ENCODE data around the gene ZNF891.

Gene ZNF891

DNA sequence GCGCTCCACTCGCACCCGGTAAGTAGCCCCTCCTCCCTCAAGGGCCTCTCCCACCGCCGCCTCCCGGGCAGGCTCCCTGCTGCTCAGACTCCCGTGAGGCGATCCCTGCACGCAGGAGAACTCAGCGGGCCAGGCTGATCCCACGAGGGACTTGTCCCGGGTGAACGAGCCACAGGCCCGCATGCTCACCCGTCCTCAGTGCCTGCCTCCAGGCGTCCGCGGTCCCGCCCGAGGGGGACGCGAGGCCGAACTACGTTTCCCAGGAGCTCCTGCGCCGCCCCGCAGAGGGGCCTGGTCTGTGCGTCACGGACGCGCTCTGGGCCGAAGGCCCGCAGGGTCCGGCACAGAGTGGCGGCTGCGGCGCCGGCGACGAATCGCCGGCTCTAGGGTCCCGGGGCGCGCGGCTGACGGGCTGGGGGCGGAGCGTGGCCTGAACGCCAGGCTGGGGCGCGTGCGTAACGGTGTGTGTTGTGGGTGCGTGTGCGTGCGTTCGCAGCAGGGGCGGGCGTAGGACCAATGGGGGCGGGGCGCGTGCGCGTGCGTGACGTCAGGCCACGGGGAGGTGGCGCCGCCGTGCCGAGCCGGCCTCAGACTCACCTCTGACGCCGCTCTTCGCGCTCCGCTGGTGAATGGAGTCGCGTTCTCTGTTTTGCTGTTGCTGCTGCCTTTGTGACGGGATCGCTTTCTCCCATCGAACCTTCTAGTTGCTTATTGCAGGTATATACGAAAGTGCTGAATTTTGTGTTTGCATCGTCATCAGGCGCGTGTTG, at the start of gene ZNF891, which contains the start of gene ZNF10:
Gene ZNF891 (minus strand): TSS at position 237 of the 770 bp plus-strand sequence. CDS start 8,356 bp downstream, outside the sequence.
Gene ZNF10 (plus strand): TSS at position 590 of the 770 bp plus-strand sequence. CDS start 13,866 bp downstream, outside the sequence.
- peak; percentile 91 to 94 for DNase-seq (ENCODE audit: low read depth in 2 of 2)

DNA sequence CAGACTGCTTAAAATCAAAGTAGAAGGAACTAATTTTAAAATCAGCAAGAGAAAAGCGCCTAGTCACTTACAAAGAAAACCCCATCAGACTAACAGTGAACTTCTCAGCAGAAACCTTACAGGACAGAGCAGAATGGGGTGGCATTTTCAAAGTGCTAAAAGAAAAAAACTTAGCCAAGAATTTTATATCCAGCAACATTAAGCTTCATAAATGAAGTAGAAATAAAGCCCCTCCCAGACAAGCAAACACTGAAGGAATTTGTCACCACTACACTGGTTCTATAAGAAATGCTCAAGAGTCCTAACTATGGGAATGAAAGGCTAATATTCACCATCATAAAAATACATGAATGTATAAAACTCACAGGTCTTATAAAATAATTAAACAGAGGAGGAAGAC, 44.8 kb upstream of the ZNF891 start:
- no peak for DNase-seq (ENCODE audit: low read depth in 2 of 2)

DNA sequence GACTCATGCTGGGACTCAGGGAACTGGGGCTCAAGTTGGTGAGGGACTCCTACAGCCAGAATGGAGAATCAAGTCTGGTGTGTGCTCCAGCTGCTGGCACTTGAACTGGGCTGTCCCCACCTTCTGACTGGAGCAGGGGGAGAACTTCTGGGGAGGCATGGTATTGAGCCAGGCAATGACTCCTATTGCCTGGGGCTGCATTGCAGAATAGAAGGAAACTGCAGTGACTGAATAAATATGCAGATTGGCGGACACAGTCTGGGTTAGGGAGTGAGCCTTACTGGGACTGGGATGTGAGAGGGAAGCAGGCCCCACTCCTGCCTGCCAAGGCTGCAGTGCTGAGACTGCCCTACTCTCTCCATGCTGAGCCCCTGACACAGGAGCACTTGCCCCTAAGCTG, 42.4 kb upstream of the ZNF891 start:
- no peak for DNase-seq (ENCODE audit: low read depth in 2 of 2)

DNA sequence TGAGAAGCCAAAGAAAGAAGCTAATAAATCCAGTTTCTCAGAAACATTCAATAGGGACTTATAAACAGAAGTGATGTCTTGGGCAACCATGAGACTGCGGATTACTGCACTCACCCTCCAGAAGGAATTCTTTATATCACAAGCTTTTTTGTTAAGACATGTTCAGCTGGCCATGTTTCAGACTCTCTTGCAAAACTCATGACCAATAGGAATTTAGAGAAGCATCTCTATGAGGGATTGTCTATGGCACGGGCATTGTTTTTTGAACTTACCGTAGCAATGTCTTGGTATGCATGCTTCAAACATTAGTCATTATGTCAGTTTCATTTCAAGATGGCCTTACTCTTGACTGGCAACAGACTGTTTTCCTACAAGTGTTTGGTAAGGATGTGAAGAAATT, 35.7 kb upstream of the ZNF891 start:
- DNase-seq (ENCODE audit: low read depth in 2 of 2), result no peak

DNA sequence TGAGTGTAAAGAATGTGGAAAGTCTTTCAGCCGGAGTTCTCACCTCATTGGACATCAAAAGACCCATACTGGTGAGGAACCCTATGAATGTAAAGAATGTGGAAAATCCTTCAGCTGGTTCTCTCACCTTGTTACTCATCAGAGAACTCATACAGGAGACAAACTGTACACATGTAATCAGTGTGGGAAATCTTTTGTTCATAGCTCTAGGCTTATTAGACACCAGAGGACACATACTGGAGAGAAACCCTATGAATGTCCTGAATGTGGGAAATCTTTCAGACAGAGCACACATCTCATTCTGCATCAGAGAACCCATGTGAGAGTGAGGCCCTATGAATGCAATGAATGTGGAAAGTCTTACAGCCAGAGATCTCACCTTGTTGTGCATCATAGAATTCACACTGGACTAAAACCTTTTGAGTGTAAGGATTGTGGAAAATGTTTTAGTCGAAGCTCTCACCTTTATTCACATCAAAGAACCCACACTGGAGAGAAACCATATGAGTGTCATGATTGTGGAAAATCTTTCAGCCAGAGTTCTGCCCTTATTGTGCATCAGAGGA, 26.1 kb upstream of the ZNF891 start:
- no peak for DNase-seq (ENCODE audit: low read depth in 2 of 2)

DNA sequence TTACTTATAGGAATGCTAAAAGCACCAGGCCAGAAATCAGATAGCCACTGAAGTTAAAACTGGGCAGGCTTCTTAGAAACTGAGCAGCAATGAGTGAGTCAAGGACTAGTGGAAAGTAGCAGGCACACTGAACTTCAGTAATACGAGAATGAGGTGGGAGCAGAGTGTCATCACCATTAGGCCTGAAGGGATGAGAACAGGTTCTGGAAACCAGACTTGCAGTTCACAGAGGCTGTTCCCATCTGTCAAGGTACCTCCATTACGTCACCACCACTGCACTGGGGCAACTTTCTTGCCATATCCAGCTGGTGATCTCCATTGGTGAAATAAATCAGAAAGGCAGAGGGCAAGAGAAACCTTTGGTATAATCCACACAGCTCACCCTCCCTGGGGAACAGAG, 15.9 kb upstream of the ZNF891 start:
- no peak for DNase-seq (ENCODE audit: low read depth in 2 of 2)

DNA sequence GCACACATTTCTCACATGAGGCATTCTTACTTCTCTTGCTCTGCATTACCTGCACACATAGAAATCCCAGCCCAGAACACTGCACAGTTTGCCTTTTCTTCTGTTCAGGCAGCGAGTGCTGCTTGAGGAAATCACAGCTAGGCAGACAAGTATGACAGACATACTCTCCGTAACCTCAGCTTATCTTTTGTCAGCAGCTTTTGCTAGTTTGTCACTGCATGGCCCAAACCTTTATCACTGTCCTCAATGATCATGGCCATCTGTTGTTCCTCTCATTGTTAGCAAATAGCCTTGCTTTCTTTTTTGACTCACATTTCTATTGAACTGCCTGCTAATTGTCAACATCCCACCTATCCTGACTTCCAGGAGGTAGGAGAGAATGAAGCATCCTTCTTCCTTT, 5.7 kb upstream of the ZNF891 start:
- DNase-seq (ENCODE audit: low read depth in 2 of 2), result no peak

DNA sequence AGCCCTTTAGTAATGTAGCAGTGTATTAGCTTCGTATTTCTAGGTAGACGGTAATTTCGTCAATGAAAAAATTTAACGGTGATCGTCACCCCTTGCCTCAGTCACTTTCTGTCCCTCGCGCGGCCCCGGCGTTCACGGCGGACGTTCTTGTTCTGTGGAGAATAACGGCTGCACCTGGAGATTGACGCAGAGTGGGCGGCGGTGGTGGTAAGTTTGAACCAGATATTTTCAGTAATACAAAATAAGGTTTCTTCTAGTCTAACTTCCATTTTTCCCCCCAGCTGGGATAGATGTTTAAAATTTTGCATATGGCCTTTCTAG, 694 bp upstream of the ZNF891 start:
- DNase-seq (ENCODE audit: low read depth in 2 of 2), result peak; percentile 1 to 24

DNA sequence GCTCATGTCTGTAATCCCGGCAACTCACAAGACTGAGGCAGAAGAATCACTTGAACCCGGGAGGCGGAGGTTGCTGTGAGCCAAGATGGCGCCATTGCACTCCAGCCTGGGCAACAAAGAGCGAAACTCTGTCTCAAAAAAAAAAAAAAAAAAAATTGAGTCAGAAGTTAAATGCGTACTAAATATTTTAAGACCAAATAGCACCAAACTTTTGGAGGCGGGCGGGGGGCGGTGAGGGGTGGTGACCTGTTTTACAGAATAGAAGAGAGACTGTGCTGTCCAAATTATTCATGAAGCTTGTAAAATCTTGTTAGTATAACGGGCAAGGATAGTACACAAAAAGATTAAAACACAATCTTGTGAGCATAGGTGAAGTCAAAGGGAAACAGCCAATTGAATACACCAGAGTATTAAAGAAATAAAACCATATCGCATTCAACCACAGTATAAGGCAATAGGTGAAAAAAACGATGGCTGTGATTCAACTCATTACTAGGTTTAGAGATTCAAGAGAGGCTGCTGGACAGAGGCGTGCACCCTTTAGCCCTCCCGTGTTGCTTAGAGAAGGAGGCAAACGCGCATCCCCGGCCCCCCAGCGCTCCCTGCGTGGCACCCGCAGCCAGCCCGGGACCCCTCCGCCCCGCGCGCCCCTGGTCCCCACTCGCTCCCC, 571 bp downstream of the ZNF891 start:
- no peak for DNase-seq (ENCODE audit: low read depth in 2 of 2)

DNA sequence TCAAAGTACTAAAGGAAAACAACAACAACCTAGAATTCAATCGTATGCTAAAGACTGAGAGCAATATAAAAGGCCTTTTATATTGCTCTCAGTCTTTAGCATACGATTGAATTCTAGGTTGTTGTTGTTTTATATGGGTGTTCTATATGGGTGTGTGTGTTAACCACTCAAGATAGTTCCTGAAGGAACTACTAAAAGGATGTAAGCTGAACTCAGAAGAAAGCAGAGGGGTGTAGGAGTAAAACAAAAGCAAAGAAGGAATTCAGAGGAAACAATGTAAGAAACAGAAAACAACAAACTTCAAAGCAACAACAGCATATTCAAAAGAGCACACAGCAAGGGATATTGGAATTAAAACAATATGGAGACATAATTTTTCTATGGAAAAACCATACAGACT, 5.4 kb downstream of the ZNF891 start:
- no peak for DNase-seq (ENCODE audit: low read depth in 2 of 2)

DNA sequence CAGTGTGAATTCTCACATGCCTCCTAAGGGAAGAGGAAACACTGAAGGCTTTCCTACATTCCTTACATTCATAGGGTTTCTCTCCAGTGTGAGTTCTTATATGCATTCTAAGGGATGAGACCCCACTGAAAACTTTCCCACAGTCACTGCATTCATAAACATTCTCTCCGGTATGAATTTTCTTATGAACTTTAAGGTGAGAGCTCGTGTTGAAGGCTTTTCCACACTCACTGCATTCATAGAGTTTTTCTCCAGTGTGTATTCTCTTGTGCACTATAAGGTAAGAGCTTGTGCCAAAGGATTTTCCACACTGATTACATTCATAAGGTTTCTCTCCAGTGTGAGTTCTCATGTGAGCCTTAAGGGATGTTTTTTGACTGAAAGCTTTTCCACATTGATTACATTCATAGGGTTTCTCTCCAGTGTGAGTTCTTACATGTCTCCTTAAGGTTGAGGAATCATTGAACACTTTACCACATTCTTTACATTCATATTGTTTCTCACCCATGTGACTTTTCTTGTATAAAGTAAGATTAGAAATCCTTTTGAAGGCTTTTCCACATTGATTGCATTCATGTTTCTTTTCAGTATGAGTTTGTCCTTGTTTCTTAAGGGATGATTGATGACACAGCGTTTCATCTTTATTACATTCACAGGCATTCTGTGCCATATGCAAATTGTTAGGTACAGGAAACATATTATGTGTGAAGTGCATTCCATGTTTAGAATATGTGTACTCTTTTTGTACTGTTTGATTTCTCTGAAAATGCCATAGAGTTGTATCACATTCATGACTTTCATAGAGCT, 9.5 kb downstream of the ZNF891 start:
- DNase-seq (ENCODE audit: low read depth in 2 of 2), result no peak

DNA sequence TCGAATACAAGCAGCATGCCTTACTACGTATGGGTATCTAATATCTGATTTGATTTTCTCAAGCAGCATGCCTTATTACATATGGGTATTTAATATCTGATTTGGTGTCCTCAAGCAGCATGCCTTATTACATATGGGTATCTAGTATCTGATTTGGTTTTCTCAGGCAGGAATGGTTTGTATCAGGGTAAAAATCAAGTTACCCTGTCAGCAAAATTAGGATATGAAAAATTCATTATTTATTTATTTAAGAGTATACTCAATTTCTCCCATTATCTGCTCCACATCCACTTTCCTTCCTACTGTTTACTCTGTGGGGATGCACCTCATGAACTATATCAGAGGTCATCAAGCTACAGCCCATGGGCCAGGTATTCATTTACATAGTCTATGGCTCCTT, 21.9 kb downstream of the ZNF891 start:
- DNase-seq (ENCODE audit: low read depth in 2 of 2), result no peak

DNA sequence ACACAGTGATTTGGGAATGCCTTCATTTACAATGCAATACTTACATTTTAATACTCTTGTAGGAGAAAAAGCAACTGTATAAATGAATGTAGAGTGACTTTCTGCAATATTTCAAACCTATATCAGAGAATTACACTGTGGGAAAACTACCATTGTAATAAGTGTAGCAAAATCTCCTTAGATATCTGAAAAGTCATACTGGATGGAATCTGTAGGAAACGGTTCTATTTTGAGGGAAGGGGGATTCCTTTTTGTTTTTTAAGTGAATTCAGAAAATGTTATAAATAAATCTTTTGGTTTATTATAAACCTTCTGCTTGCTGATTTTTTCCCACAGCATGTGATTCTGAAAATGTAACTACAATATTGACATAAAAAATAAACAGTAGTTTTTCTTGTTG, 23.0 kb downstream of the ZNF891 start:
- DNase-seq (ENCODE audit: low read depth in 2 of 2), result no peak

DNA sequence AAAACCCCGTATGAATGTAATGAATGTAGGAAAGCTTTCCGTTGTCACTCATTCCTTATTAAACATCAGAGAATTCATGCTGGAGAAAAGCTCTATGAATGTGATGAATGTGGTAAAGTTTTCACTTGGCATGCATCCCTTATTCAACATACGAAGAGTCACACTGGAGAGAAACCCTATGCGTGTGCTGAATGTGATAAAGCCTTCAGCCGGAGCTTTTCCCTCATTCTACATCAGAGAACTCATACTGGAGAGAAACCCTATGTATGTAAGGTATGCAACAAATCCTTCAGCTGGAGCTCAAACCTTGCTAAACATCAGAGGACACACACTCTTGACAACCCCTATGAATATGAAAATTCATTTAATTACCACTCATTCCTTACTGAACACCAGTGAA, 23.8 kb downstream of the ZNF891 start:
- no peak for DNase-seq (ENCODE audit: low read depth in 2 of 2)

DNA sequence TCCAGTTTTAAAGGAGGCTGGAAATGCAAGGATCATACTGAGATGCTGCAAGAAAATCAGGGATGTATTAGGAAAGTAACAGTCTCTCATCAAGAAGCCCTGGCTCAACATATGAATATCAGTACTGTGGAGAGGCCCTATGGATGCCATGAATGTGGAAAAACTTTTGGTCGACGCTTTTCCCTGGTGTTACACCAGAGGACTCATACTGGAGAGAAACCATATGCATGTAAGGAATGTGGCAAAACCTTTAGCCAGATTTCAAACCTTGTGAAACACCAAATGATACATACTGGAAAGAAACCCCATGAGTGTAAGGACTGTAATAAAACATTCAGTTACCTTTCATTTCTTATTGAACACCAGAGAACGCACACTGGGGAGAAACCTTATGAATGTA, 24.5 kb downstream of the ZNF891 start:
- no peak for DNase-seq (ENCODE audit: low read depth in 2 of 2)

DNA sequence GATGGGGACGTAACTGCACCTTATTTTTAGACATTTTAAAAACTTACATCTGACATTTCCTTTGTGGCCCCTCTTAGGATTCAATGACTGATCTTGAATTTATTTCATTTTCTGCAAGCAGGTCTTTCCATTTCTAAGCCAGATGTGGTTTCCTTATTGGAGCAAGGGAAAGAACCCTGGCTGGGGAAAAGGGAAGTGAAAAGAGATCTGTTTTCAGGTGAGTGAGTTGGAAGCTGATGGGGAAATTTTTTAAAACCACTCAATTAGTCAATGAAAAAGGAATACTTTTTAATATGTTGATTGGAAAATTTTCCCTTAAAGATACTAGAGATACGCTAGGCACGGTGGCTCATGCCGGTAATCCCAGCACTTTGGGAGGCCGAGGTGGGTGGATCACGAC, 46.7 kb downstream of the ZNF891 start:
- DNase-seq (ENCODE audit: low read depth in 2 of 2), result no peak

DNA sequence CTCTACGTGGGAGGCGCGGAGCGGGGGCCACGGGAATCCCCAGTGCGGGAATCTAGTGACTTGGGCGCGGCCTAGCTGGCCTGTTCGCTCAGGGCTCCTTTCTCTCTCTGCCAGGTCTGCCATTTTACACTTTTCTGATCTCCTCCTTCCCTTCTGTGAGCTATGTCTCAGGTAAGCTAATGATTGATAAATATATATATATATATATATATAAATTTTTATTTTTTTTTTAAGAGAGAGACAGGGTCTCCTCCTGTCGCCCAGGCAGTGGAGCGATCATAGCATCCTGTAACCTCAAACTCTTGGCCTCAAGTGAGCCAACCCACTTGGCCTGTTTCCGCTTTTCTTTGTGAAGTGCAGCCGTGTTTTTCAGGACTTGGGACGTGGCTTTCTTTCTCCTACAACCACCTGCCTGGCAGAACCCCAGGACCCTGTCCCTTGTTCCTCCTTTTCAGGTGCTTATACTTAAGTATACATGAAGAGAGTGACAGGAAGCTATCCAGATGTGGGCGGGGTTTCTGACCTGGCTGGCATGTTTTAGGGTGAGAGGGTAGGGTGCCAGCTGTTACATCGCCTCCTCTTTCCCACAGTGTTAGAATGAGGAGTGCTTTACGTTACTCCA, 48.8 kb downstream of the ZNF891 start:
- DNase-seq (ENCODE audit: low read depth in 2 of 2), result no peak

DNA sequence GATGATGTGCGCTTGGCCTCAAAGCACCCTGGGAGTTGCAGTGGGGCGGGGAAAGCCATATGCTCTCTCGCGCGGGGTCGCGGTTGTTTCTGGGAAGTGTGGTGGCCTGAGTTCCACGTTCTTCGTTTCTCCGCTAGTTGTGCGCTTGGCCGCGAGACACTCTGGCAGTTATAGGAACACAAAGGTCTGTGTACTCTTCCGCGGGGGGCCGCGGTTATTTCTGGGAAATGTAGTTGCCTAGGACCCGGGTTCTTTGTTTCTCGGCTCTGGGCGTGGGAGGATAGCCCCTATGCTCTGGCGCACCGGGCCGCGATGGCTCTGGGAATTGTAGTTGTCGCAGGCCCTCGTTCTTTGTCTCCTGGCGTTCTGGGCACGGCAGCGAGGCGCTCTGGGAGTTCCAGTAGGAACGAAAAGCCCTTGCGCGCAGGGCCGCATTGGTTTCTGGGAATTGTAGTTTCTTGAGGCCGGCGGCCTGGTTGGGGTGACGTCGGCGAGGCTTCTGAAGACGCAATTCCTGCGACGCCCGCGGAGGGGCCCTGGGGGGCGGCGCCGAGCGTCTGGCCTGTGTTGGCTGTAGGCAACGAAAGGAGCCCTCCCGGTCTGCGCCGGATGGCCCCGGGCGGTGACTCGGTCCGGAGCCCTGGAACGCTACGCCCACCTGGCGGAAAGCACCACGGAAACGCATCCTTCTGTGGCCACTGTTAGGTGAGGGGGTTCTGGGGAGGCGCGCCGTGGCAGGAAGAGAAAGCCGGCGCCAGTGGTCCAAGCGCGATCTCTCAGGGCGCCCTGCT, 49.5 kb downstream of the ZNF891 start, which contains the start of gene ZNF140:
Gene ZNF140 (plus strand): TSS at position 556 of the 791 bp plus-strand sequence. CDS start 398 bp downstream, outside the sequence.
- DNase-seq (ENCODE audit: low read depth in 2 of 2), result peak; percentile 93 to 95

DNA sequence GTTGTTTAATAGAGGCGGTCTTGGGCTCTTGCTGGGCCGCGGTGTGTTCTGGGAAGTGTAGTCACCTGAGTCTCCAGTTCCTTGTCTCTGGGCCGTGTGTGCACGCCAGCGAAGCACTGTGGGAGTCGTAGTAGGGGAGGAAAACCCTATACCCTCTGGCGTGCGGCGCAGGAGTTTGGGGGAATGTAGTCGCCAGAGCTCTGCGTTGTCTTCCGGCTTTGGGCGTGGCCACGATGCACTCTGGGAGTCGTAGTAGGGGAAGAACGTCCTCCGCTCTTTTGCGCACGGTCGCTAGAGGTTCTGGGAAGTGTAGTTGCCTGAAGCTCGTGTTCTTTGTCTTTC, 50.1 kb downstream of the ZNF891 start:
- peak; percentile 90 to 93 for DNase-seq (ENCODE audit: low read depth in 2 of 2)

DNA sequence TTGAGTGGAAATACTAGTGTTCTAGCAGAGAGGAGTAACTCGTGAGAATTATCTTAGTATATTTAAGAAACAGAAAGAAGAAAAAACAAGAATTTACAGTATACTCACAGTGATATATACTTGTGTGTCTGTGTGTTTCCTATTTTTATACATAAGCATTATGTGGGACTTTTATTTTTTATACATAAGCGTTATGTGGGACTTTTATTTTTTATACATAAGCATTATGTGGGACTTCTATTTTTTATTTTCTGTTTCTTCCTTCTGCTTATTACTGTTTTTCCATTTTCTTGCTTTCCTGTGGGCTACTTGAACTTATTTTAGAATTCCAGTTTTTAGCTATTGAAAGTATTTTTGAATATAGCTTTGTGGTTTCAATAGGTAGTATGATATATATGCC, 56.2 kb downstream of the ZNF891 start:
- no peak for DNase-seq (ENCODE audit: low read depth in 2 of 2)

DNA sequence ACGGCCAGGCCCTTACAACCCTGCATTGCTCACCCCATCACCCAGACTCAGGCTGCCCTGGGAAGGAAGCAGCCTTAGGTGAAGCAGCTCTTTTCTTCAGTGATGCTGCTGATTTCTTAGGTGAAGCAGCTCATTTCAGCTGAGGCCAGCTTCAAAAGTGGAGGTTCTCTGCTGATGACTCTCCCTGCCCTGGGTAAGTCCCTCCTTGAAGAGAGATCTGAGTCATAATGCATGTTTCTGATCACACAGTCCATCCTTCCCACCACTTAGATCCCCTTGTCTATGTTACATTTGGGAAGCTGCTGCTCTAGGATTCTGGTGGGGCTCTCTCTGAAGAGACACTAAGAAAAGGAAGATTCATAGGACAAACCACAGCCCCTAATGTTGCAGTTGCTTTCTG, 66.5 kb downstream of the ZNF891 start:
- DNase-seq (ENCODE audit: low read depth in 2 of 2), result no peak
